ENCODE results near the gene ALS2. TPM values are rescaled to one million over a fixed set of nuclear protein-coding genes. Genes with fewer than 3 reads are reported as not detected.
"Not testable (repeated sequence)": the region's sequence is repeated elsewhere in the genome, so short reads cannot be mapped to it uniquely, and the experiment has no call there.

ALS2 gene
- 43.6 TPM for total RNA-seq

GRCh38 chr2:201780674-201781493, at the start of gene ALS2:
Gene ALS2, minus strand, starts transcription at chr2:201780933. Its CDS starts 12,048 bp downstream, at chr2:201768885.
- peak; percentile 80 to 97 (median 95) for DNase-seq (ENCODE audit: low read depth in 2 of 3, low spot score in 2 of 3)

GRCh38 chr2:201828220-201828619, 47.5 kb upstream of the ALS2 start:
- no peak for DNase-seq (ENCODE audit: low read depth in 2 of 3, low spot score in 2 of 3)

- DNase-seq (ENCODE audit: low read depth in 2 of 3, low spot score in 2 of 3), result no peak
Measured at GRCh38 chr2:201827621-201828020, 46.9 kb upstream of the ALS2 start.

- DNase-seq (ENCODE audit: low read depth in 2 of 3, low spot score in 2 of 3), result no peak
Measured at GRCh38 chr2:201824212-201824611, 43.5 kb upstream of the ALS2 start.

- DNase-seq (ENCODE audit: low read depth in 2 of 3, low spot score in 2 of 3), result no peak
Measured at GRCh38 chr2:201821080-201821479, 40.3 kb upstream of the ALS2 start.

GRCh38 chr2:201820383-201821007, 39.8 kb upstream of the ALS2 start:
- no peak for DNase-seq (ENCODE audit: low read depth in 2 of 3, low spot score in 2 of 3)

GRCh38 chr2:201816657-201817575, 36.2 kb upstream of the ALS2 start:
- DNase-seq (ENCODE audit: low read depth in 2 of 3, low spot score in 2 of 3), result no peak

- no peak for DNase-seq (ENCODE audit: low read depth in 2 of 3, low spot score in 2 of 3)
Measured at GRCh38 chr2:201813996-201814760, 33.4 kb upstream of the ALS2 start.

DNA sequence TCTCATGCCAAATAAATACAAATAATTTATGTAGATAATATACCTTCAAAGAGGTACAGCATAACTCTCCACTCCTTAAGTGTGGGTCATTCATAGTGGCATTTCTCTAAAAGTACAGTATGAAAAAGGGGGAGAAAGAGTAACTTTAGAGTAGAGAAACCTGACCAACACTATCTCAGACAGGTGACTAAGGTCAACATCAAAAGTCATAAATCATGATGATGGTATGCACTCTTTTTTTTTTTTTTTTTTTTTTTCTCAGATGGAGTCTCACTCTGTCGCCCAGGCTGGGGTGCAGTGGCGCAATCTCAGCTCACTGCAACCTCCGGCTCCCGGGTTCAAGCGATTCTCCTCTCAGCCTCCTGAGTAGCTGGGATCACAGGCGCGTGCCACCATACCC, 29.9 kb upstream of the ALS2 start:
- not testable (repeated sequence) for DNase-seq (ENCODE audit: low read depth in 2 of 3, low spot score in 2 of 3)

- DNase-seq (ENCODE audit: low read depth in 2 of 3, low spot score in 2 of 3), result no peak
Measured at GRCh38 chr2:201809633-201810032, 28.9 kb upstream of the ALS2 start.

DNA sequence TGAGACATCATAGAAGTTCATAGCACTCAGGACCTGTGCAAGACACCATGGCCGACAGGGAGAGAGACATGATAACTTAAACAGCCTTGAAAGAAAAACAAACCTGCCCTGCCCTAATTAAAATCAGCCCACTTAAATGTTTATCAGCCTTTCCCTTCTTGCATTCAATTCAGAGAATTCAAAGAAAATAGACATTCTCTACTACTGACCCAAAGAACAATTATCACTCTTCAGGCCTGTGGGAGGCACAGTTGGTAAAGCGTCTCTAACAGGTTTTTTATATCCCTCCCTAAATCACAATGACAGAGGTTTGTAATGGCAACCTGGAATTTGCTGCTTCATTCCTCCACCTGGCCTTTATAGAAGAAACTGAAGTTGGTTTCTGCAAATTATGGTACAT, 27.3 kb upstream of the ALS2 start:
- DNase-seq (ENCODE audit: low read depth in 2 of 3, low spot score in 2 of 3), result no peak

DNA sequence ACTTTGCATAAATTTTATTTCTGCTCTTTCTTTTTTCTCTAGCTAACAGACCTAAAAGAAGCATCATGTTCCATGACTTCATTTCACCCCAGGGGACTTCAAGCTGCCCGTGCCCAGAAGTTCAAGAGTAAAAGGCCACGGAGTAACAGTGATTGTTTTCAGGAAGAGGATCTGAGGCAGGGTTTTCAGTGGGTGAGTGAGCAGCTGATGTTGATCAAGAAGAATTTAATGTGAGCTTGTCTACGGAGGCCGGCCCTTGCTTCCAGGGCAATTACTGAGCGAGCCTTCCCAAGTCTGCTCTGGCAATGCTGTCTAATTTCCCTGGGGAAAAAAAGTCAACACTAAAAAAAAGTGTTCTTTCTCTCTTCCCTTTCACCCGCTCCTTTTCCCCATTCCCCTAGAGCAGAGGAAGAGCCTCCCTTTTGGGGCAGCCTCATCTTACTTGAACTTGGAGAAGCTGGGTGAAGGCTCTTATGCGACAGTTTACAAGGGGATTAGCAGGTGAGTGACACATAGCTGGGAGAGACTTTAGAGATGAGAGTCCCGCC, 26.8 kb upstream of the ALS2 start:
- DNase-seq (ENCODE audit: low read depth in 2 of 3, low spot score in 2 of 3), result no peak

DNA sequence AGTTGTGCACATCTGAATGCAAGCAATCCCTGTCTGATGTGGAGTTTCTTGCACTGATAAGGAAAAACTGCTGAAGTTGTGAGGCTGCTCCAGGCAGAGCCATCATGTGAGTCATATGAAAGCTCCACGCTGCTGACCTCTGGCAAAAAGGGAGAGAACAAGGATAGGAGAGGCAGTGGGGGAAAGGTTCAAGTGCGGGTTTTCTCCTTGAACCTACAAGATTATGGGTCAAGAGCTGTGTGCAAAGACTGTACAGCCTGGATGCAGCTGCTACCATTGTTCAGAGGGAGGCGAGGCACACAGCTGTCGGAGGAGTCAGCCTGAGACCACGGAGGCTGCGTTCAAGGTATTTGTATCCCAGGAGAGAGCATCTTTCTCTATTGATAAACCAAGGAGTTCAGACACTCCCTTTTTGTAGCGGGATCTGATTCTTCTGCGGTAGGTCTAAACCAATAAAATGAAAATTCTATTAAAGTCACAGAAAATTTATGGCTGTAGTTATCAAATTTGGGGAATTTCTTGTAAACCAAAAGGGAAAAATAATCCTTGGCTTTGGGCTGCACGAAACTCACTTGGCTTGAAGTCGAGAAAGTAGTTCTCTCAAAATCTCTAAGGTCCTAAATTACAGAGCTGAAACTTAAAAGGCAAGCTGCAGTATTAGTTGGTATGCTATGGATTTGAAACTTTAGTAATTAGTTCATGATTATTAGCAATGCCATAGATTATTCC, 25.9 kb upstream of the ALS2 start, which contains the start of gene CDK15:
TSS of gene CDK15 (plus strand) at position 96 of the 729 bp plus-strand sequence. CDS start at position 224, 128 bp downstream.
- no peak for DNase-seq (ENCODE audit: low read depth in 2 of 3, low spot score in 2 of 3)

GRCh38 chr2:201798914-201799285, 18.2 kb upstream of the ALS2 start:
- DNase-seq (ENCODE audit: low read depth in 2 of 3, low spot score in 2 of 3), result peak in 1 of 3 donors; percentile 31

DNA sequence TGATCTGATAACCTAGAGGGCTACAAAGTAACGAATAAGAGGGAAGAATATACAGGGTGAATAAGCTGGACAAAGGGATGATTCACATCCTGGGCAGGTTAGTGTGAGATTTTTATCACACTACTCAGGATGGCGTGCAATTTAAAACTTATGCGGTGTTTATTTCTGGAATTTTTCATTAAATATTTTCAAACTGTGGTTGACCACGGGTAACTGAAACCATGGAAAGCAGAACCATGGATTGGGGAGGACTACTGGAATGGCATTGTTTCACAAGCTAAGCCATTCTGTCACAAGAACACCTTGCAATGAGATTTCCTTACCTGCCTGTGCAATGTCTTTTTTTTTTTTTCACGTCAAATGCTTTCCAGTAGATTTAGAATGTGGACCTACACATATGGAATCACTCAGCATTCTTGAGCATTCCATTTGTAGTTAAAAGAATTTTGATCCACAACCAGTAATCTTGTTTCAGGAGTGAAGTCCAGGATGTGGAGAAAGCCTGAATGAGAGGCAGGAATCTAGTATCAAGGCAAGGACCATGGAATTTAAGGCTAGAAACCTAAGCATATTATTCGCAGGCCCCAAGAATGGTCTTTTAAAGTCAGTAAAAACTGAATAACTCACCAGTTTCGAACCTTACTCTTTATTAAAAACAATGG, 17.6 kb upstream of the ALS2 start:
- DNase-seq (ENCODE audit: low read depth in 2 of 3, low spot score in 2 of 3), result no peak

DNA sequence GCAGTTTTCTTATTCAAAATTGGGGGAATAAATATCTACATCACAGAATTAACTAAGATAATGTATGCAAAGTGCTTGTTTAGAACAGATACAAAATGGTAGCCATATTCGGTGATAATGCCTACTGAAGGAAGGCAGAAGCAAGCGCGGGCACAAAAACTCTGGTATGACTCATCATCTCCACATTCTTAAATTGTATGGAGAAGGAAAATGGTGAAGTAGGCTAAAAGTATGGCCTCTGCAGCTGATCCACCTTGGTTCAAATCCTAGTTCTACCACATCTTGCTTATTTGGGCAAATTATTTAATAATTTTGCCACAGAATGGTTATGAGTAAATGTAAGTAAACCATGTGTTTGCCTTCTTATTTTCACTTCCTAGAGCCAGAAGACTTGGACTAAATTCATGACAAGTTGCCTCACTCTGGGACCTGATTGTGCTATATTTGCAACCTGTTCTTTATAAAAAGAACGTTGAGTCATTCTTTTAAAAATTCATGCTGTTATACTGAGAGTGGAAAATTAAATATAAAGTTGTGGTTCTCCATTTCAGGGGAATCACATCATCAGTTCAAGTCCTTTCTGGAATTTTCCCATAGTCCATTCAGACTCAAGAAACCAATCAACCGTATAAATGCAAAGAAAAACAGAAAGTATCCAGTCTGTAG, 16.6 kb upstream of the ALS2 start:
- no peak for DNase-seq (ENCODE audit: low read depth in 2 of 3, low spot score in 2 of 3)

DNA sequence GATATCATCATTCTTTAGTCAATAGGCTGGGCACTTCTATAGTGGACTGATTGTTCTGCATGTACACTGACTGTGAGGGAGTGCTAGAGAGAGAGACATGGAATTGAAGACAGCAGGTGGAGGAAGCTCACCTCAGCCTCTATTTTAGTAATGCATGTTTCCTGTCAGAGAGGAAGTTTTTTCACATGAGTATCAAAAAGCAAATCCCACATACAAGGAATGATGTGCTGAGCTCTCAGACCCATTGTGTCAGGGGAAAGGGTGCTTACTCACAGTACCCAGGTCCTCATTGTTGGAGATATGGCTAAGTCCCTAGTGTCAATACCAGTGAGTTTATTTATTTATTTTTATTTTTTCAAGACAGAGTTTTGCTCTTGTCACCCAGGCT, 15.7 kb upstream of the ALS2 start:
- DNase-seq (ENCODE audit: low read depth in 2 of 3, low spot score in 2 of 3), result no peak

All from hematopoietic multipotent progenitor cell (in vitro differentiated cells).